Measurements from ENCODE around the gene EXOC4.
"Not testable (repeated sequence)": the region's sequence is repeated elsewhere in the genome, so short reads cannot be mapped to it uniquely, and the experiment has no call there.

Gene EXOC4

GRCh38 chr7:133755901-133756300 is 503.0 kb downstream of the EXOC4 start:
- no peak overlapping the region for H3K27ac ChIP-seq
- no peak for DNase-seq (ENCODE audit: low read depth, low spot score)

GRCh38 chr7:133761443-133761842 is 508.6 kb downstream of the EXOC4 start:
- DNase-seq (ENCODE audit: low read depth, low spot score): no peak

GRCh38 chr7:133763076-133763640 is 510.3 kb downstream of the EXOC4 start:
- no peak for DNase-seq (ENCODE audit: low read depth, low spot score)
- H3K27ac ChIP-seq: no peak overlapping the region

More at GRCh38 chr7:133761443-133761842, 508.6 kb downstream of the EXOC4 start:
- H3K27ac ChIP-seq: no peak overlapping the region

GRCh38 chr7:133769668-133770067 is 516.8 kb downstream of the EXOC4 start:
- no peak for DNase-seq (ENCODE audit: low read depth, low spot score)
- H3K27ac ChIP-seq: peak overlapping the region; percentile 75

GRCh38 chr7:133770863-133771492 is 518.1 kb downstream of the EXOC4 start:
- peak overlapping the region; percentile 75 for H3K27ac ChIP-seq
- DNase-seq (ENCODE audit: low read depth, low spot score): peak; percentile 24

- peak overlapping the region; percentile 75 for H3K27ac ChIP-seq
- no peak for DNase-seq (ENCODE audit: low read depth, low spot score)
Measured at GRCh38 chr7:133771788-133772419, 519.0 kb downstream of the EXOC4 start.

GRCh38 chr7:133773601-133774000 is 520.7 kb downstream of the EXOC4 start:
- H3K27ac ChIP-seq: no peak overlapping the region
- no peak for DNase-seq (ENCODE audit: low read depth, low spot score)

- DNase-seq (ENCODE audit: low read depth, low spot score): no peak
- H3K27ac ChIP-seq: no peak overlapping the region
Measured at GRCh38 chr7:133775201-133775600, 522.3 kb downstream of the EXOC4 start.

GRCh38 chr7:133776266-133776665 is 523.4 kb downstream of the EXOC4 start:
- H3K27ac ChIP-seq: no peak overlapping the region
- no peak for DNase-seq (ENCODE audit: low read depth, low spot score)

GRCh38 chr7:133777701-133778100 is 524.8 kb downstream of the EXOC4 start:
- no peak for DNase-seq (ENCODE audit: low read depth, low spot score)
- no peak overlapping the region for H3K27ac ChIP-seq

- no peak for DNase-seq (ENCODE audit: low read depth, low spot score)
- H3K27ac ChIP-seq: no peak overlapping the region
Measured at GRCh38 chr7:133778472-133778871, 525.6 kb downstream of the EXOC4 start.

- H3K27ac ChIP-seq; DNase-seq (ENCODE audit: low read depth, low spot score): not testable (repeated sequence)
Measured at GRCh38 chr7:133779538-133779937, 526.7 kb downstream of the EXOC4 start.

GRCh38 chr7:133780912-133781311 is 528.0 kb downstream of the EXOC4 start:
- DNase-seq (ENCODE audit: low read depth, low spot score): no peak
- no peak overlapping the region for H3K27ac ChIP-seq

- H3K27ac ChIP-seq: no peak overlapping the region
- no peak for DNase-seq (ENCODE audit: low read depth, low spot score)
Measured at GRCh38 chr7:133781486-133782090, 528.7 kb downstream of the EXOC4 start.

GRCh38 chr7:133782470-133782869 is 529.6 kb downstream of the EXOC4 start:
- no peak for DNase-seq (ENCODE audit: low read depth, low spot score)
- H3K27ac ChIP-seq: no peak overlapping the region

- H3K27ac ChIP-seq: no peak overlapping the region
- no peak for DNase-seq (ENCODE audit: low read depth, low spot score)
Measured at GRCh38 chr7:133783276-133783675, 530.4 kb downstream of the EXOC4 start.

GRCh38 chr7:133784486-133785001 is 531.7 kb downstream of the EXOC4 start:
- no peak for DNase-seq (ENCODE audit: low read depth, low spot score)

GRCh38 chr7:133786401-133786937 is 533.6 kb downstream of the EXOC4 start:
- no peak overlapping the region for H3K27ac ChIP-seq
- no peak for DNase-seq (ENCODE audit: low read depth, low spot score)

More at GRCh38 chr7:133784486-133785001, 531.7 kb downstream of the EXOC4 start:
- H3K27ac ChIP-seq: no peak overlapping the region

- H3K27ac ChIP-seq: no peak overlapping the region
- no peak for DNase-seq (ENCODE audit: low read depth, low spot score)
Measured at GRCh38 chr7:133789974-133790373, 537.1 kb downstream of the EXOC4 start.

- DNase-seq (ENCODE audit: low read depth, low spot score): no peak
- H3K27ac ChIP-seq: no peak overlapping the region
Measured at GRCh38 chr7:133790911-133791310, 538.0 kb downstream of the EXOC4 start.

- no peak for DNase-seq (ENCODE audit: low read depth, low spot score)
- no peak overlapping the region for H3K27ac ChIP-seq
Measured at GRCh38 chr7:133794479-133794878, 541.6 kb downstream of the EXOC4 start.

All from epithelial cell of prostate (primary cell).